ENCODE results near the gene TTC12. TPM values are rescaled to one million over a fixed set of nuclear protein-coding genes. Genes with fewer than 3 reads are reported as not detected.

TTC12 gene
- total RNA-seq, 2 donors from 2014 or later, result 22.3 to 134 TPM

DNA sequence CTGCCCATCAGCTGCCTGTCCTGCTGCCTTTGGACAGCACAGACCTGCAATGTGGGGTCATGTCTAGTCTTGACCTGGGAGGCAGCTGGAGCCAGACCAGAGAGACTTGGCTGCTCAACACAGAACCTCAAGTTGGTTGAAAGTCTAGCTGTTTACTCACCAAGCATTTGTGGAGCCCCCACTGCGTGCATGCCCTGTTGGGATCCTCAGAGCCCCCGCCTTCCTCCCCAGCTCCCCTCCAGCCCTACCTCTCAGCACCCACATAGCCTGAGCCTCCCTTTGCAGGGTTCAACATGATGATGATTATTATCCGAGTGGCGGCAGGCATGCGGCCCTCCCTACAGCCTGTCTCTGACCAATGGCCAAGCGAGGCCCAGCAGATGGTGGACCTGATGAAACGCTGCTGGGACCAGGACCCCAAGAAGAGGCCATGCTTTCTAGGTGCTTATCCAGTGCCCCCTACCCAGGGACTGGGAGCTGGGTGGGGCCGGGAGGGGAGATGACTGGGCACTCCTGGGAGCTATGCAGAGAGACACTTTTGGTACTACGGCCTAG is 81.5 kb downstream of the TTC12 start:
- 84 to 89% methylated on average over 9 of the region's 9 CpGs for WGBS, 2 donors
- ATAC-seq (no peak), DNase-seq (no peak)
- no peak overlapping the region for H3K27ac ChIP-seq
- H3K9me3 ChIP-seq, result no peaks in the 10 kb centered on the region
- H3K27me3 ChIP-seq, result no peaks in the 10 kb centered on the region
- H3K4me1 ChIP-seq, result no peaks in the 10 kb centered on the region
- TF ChIP-seq CTCF (IDR thresholded peaks at IDR 0.05) (no peak), POLR2A (IDR thresholded peaks at IDR 0.05) (no peak)
- intact Hi-C loops (cut with DNase I), result no loop called here
- no peak overlapping the region for H3K4me3 ChIP-seq
- no peaks in the 10 kb centered on the region for H3K36me3 ChIP-seq (replicated peaks in 1 of 2; ENCODE audit: insufficient read depth in 1 of 2, low read depth in 2 of 2)

GRCh38 chr11:113396690-113397089 is 82.3 kb downstream of the TTC12 start:
- intact Hi-C loops (cut with DNase I), result no loop called here
- Histone ChIP-seq H3K36me3 (replicated peaks in 1 of 2; ENCODE audit: insufficient read depth in 1 of 2, low read depth in 2 of 2) (no peaks in the 10 kb centered on the region), H3K4me3 (no peak overlapping the region), H3K27ac (no peak overlapping the region), H3K27me3 (no peaks in the 10 kb centered on the region), H3K9me3 (no peaks in the 10 kb centered on the region), H3K4me1 (no peaks in the 10 kb centered on the region)
- no peak for TF ChIP-seq POLR2A (IDR thresholded peaks at IDR 0.05)
- no peak for TF ChIP-seq CTCF (IDR thresholded peaks at IDR 0.05)
- WGBS, 2 donors, result 35 to 56% methylated on average over 1 of the region's 1 CpG
- DNase-seq, result no peak
- no peak for ATAC-seq

DNA sequence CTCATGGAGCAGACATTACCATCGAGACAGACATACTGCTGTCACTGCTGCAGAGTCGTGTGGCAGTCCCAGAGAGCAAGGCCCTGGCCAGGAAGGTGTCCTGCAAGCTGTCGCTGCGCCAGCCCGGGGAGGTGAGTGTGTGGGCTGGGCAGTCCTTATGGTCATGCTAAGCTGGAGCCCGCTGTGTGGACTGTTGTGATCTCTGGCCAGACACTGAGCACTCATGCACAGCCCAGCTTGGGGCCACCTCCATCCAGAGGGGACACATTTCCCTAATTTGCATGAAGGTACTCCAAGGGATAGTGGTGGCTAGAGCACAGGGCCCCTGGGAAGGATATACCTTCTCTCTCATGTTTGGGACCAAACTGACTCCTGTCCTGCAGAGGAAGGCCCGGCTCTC is 82.8 kb downstream of the TTC12 start:
- Histone ChIP-seq H3K27ac (no peak overlapping the region), H3K36me3 (replicated peaks in 1 of 2; ENCODE audit: insufficient read depth in 1 of 2, low read depth in 2 of 2) (no peaks in the 10 kb centered on the region), H3K4me1 (no peaks in the 10 kb centered on the region), H3K27me3 (no peaks in the 10 kb centered on the region), H3K9me3 (no peaks in the 10 kb centered on the region), H3K4me3 (no peak overlapping the region)
- TF ChIP-seq CTCF (IDR thresholded peaks at IDR 0.05) (no peak), POLR2A (IDR thresholded peaks at IDR 0.05) (no peak)
- ATAC-seq, result no peak
- intact Hi-C loops (cut with DNase I), result no loop called here
- 66% methylated on average over 3 to 7 of the region's 7 CpGs for WGBS, 2 donors
- DNase-seq, result no peak

DNA sequence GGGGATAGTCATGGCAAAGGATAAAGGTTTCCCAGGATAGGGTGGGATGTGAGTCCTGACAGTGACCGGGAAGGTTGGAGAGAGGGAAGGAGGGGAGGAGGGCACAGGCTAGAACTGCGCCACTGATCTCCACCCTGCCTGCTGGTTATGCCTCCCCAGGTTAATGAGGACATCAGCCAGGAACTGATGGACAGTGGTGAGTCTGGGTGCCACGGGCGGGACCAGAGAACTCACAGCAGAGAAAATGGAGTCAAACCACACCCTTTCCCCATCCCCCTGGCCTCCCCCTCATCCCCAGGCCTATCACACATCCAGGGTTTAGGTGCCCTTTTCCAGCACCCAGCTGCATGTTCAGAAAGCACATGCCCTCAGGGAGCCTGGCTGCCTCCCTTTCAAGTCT is 83.4 kb downstream of the TTC12 start:
- no peaks in the 10 kb centered on the region for H3K27me3 ChIP-seq
- TF ChIP-seq POLR2A (IDR thresholded peaks at IDR 0.05) (no peak), CTCF (IDR thresholded peaks at IDR 0.05) (no peak)
- ATAC-seq, result no peak
- no peaks in the 10 kb centered on the region for H3K9me3 ChIP-seq
- DNase-seq, result no peak
- no peak overlapping the region for H3K27ac ChIP-seq
- intact Hi-C loops (cut with DNase I), result no loop called here
- H3K4me1 ChIP-seq, result no peaks in the 10 kb centered on the region
- 82 to 93% methylated on average over 4 of the region's 4 CpGs for WGBS, 2 donors
- H3K4me3 ChIP-seq, result no peak overlapping the region
- no peaks in the 10 kb centered on the region for H3K36me3 ChIP-seq (replicated peaks in 1 of 2; ENCODE audit: insufficient read depth in 1 of 2, low read depth in 2 of 2)

DNA sequence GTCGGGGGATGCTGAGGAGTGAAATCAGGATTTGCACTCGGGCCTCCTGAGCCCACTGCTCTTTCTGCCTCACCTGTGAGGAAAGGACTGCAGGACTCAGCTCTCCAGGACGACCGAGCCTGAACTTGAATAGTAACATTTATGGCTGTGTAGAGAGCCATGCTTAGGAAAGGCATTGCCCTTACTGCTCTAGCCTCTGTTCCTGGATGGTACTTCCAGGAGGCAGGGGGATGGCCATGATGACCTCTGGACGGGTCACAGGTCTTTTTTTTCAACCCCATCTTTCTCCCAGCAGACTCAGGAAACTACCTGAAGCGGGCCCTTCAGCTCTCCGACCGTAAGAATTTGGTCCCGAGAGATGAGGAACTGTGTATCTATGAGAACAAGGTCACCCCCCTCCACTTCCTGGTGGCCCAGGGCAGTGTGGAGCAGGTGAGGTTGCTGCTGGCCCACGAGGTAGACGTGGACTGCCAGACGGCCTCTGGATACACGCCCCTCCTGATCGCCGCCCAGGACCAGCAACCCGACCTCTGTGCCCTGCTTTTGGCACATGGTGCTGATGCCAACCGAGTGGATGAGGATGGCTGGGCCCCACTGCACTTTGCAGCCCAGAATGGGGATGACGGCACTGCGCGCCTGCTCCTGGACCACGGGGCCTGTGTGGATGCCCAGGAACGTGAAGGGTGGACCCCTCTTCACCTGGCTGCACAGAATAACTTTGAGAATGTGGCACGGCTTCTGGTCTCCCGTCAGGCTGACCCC is 84.5 kb downstream of the TTC12 start:
- no peak overlapping the region for H3K4me3 ChIP-seq
- no peaks in the 10 kb centered on the region for H3K27me3 ChIP-seq
- TF ChIP-seq CTCF (IDR thresholded peaks at IDR 0.05) (no peak), POLR2A (IDR thresholded peaks at IDR 0.05) (no peak)
- intact Hi-C loops (cut with DNase I), result no loop called here
- no peak overlapping the region for H3K27ac ChIP-seq
- no peaks in the 10 kb centered on the region for H3K4me1 ChIP-seq
- no peaks in the 10 kb centered on the region for H3K36me3 ChIP-seq (replicated peaks in 1 of 2; ENCODE audit: insufficient read depth in 1 of 2, low read depth in 2 of 2)
- no peaks in the 10 kb centered on the region for H3K9me3 ChIP-seq
- 73 to 75% methylated on average over 17 to 22 of the region's 24 CpGs for WGBS, 2 donors
- DNase-seq (no peak), ATAC-seq (no peak)

Data from body of pancreas (tissue), 4 donors.